DOHH2 (cell line): ENCODE data around the gene CRIP1.

Experiments
- H3F3A ChIP-seq: fragments of 200-600 bp; sonication (generic), shearing (Covaris generic); 2 replicates; pipeline ENCODE4 v1.6.0; 2016; ENCODE audit warnings: antibody characterized with exemption, mild to moderate bottlenecking; ENCODE audit not compliant: control insufficient read depth, insufficient read depth
- H3K27ac ChIP-seq: fragments of 200-600 bp; sonication (generic); 2 replicates; pipeline ENCODE4 v1.5.1; 2014; ENCODE audit warnings: low read depth, mild to moderate bottlenecking, low read length, moderate library complexity
- H3K27me3 ChIP-seq: fragments of 200-600 bp; sonication (generic); 2 replicates; pipeline ENCODE4 v1.6.1; 2014; ENCODE audit warnings: mild to moderate bottlenecking, low read length, mixed read lengths; ENCODE audit not compliant: control insufficient read depth
- H3K36me3 ChIP-seq: fragments of 200-600 bp; sonication (generic); 2 replicates; pipeline ENCODE4 v1.6.1; 2014; ENCODE audit warnings: mild to moderate bottlenecking, low read length, moderate library complexity, mixed read lengths; ENCODE audit not compliant: control insufficient read depth
- H3K4me1 ChIP-seq: fragments of 200-600 bp; sonication (generic); 2 replicates; pipeline ENCODE4 v1.6.1; 2014; ENCODE audit warnings: mild to moderate bottlenecking, low read length, mixed read lengths; ENCODE audit not compliant: control insufficient read depth
- H3K4me2 ChIP-seq: fragments of 200-600 bp; sonication (generic); 2 replicates; pipeline ENCODE4 v1.6.0; 2014; ENCODE audit warnings: mild to moderate bottlenecking, low read length, moderate library complexity
- H3K4me3 ChIP-seq: fragments of 200-600 bp; sonication (generic); 2 replicates; pipeline ENCODE4 v1.5.1; 2014; ENCODE audit warnings: mild to moderate bottlenecking, low read length, mixed read lengths
- H3K79me2 ChIP-seq: fragments of 200-600 bp; sonication (generic); 2 replicates; pipeline ENCODE4 v1.6.1; 2014; ENCODE audit warnings: mild to moderate bottlenecking, low read length, mixed read lengths; ENCODE audit not compliant: control insufficient read depth
- H3K9me2 ChIP-seq: fragments of 200-600 bp; sonication (generic); replicated peaks from 2 replicates; pipeline ENCODE4 v1.6.1; 2014; ENCODE audit warnings: mild to moderate bottlenecking, low read length, mixed read lengths; ENCODE audit not compliant: control insufficient read depth
- H3K9me3 ChIP-seq: fragments of 200-600 bp; sonication (generic); 2 replicates; pipeline ENCODE4 v1.6.1; 2014; ENCODE audit warnings: antibody characterized with exemption, low read length, mixed read lengths; ENCODE audit not compliant: control insufficient read depth, insufficient read depth
- H4K20me1 ChIP-seq: fragments of 200-600 bp; sonication (generic); 2 replicates; pipeline ENCODE4 v1.6.0; 2014; ENCODE audit warnings: low read depth, mild to moderate bottlenecking, antibody characterized with exemption, low read length, moderate library complexity; ENCODE audit not compliant: control insufficient read depth, insufficient read depth
- EZH2phosphoT487 ChIP-seq: fragments of 200-600 bp; sonication (generic); IDR thresholded peaks from 2 replicates; pipeline ENCODE4 v1.6.1; 2017; ENCODE audit warnings: borderline replicate concordance, mild to moderate bottlenecking, antibody characterized with exemption, low read length, moderate library complexity, mixed read lengths
- TF ChIP-seq, protein P1 (sequence below): fragments of 200-600 bp; sonication (generic); IDR thresholded peaks from one replicate; pipeline ENCODE4 v1.5.1; 2014; ENCODE audit warnings: antibody characterized with exemption, mild to moderate bottlenecking, low read depth, low read length; ENCODE audit not compliant: poor library complexity, severe bottlenecking

CRIP1 gene

GRCh38 chr14:105533391-105533790 is 46.7 kb downstream of the CRIP1 start:
- no peaks in the 10 kb centered on the region for H3F3A ChIP-seq
- no peak overlapping the region for H3K4me2 ChIP-seq

GRCh38 chr14:105533811-105534498 is 47.3 kb downstream of the CRIP1 start:
- no peak overlapping the region for H3K27ac ChIP-seq
- peaks cover 17% of the 10 kb centered on the region for H3K27me3 ChIP-seq
- H3K9me3 ChIP-seq: no peaks in the 10 kb centered on the region
- no peaks in the 10 kb centered on the region for H3K79me2 ChIP-seq
- no peak overlapping the region for H3K4me3 ChIP-seq
- no peaks in the 10 kb centered on the region for H3K9me2 ChIP-seq
- TF ChIP-seq, protein P1, sequence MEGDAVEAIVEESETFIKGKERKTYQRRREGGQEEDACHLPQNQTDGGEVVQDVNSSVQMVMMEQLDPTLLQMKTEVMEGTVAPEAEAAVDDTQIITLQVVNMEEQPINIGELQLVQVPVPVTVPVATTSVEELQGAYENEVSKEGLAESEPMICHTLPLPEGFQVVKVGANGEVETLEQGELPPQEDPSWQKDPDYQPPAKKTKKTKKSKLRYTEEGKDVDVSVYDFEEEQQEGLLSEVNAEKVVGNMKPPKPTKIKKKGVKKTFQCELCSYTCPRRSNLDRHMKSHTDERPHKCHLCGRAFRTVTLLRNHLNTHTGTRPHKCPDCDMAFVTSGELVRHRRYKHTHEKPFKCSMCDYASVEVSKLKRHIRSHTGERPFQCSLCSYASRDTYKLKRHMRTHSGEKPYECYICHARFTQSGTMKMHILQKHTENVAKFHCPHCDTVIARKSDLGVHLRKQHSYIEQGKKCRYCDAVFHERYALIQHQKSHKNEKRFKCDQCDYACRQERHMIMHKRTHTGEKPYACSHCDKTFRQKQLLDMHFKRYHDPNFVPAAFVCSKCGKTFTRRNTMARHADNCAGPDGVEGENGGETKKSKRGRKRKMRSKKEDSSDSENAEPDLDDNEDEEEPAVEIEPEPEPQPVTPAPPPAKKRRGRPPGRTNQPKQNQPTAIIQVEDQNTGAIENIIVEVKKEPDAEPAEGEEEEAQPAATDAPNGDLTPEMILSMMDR: no peak
- TF ChIP-seq EZH2phosphoT487: no peak
- no peak overlapping the region for H3K4me2 ChIP-seq
- no peaks in the 10 kb centered on the region for H3K36me3 ChIP-seq
- H4K20me1 ChIP-seq: no peaks in the 10 kb centered on the region
- no peaks in the 10 kb centered on the region for H3F3A ChIP-seq
- H3K4me1 ChIP-seq: peaks cover 24% of the 10 kb centered on the region

More at GRCh38 chr14:105533391-105533790, 46.7 kb downstream of the CRIP1 start:
- H3K27me3 ChIP-seq: peaks cover 21% of the 10 kb centered on the region
- no peaks in the 10 kb centered on the region for H3K36me3 ChIP-seq
- H3K79me2 ChIP-seq: no peaks in the 10 kb centered on the region
- H3K27ac ChIP-seq: no peak overlapping the region
- no peaks in the 10 kb centered on the region for H3K9me2 ChIP-seq
- H3K9me3 ChIP-seq: no peaks in the 10 kb centered on the region
- no peak for TF ChIP-seq EZH2phosphoT487
- TF ChIP-seq, protein P1: no peak
- peaks cover 28% of the 10 kb centered on the region for H3K4me1 ChIP-seq
- no peak overlapping the region for H3K4me3 ChIP-seq
- no peaks in the 10 kb centered on the region for H4K20me1 ChIP-seq

DNA sequence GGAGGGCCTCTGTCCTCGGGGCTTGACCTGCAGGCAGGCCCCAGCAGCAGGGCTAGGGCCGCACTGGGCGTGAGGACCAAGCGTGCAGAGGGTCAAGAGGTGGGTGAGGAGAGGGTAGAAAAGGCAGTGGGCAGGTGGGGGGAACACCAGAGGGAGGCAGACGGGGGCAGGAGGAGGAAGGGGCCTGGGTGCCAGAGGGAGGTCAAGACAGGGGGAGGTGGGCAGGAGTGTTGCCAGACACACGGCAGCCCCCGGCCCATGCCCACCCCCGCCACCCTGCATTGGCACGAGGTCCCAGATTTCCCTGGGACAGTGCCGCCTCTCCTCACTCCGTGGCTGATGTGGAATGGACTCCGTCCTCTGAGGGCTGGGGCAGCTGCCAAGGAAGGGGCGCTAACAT is 47.9 kb downstream of the CRIP1 start:
- no peak overlapping the region for H3K4me3 ChIP-seq
- no peaks in the 10 kb centered on the region for H3K9me2 ChIP-seq
- no peaks in the 10 kb centered on the region for H3K36me3 ChIP-seq
- H3K4me2 ChIP-seq: no peak overlapping the region
- H3K4me1 ChIP-seq: peaks cover 18% of the 10 kb centered on the region
- no peaks in the 10 kb centered on the region for H3F3A ChIP-seq
- H4K20me1 ChIP-seq: no peaks in the 10 kb centered on the region
- TF ChIP-seq EZH2phosphoT487: no peak
- TF ChIP-seq, protein P1: no peak
- no peaks in the 10 kb centered on the region for H3K79me2 ChIP-seq
- no peaks in the 10 kb centered on the region for H3K9me3 ChIP-seq
- peaks cover 11% of the 10 kb centered on the region for H3K27me3 ChIP-seq
- H3K27ac ChIP-seq: no peak overlapping the region
